Measurements from ENCODE around the gene DOHH.
"Not testable (repeated sequence)": the region's sequence is repeated elsewhere in the genome, so short reads cannot be mapped to it uniquely, and the experiment has no call there.

GRCh38 chr19:3452942-3453214 is 47.6 kb downstream of the DOHH start:
- TF ChIP-seq KLF7 (tag by site-specific recombination; IDR thresholded peaks at IDR 0.05; ENCODE audit: borderline replicate concordance); CTCF (tag by site-specific recombination; IDR thresholded peaks at IDR 0.05); HOXA7 (CRISPR knock-in tag; IDR thresholded peaks at IDR 0.05; ENCODE audit: borderline replicate concordance); ZBTB26 (tag by site-specific recombination; optimal IDR thresholded peaks at IDR 0.05); ZNF274 (IDR thresholded peaks at IDR 0.05; ENCODE audit: low read length); ZNF274 (tag by site-specific recombination; IDR thresholded peaks at IDR 0.05; ENCODE audit: borderline replicate concordance); ZNF530 (tag by site-specific recombination; IDR thresholded peaks at IDR 0.05; ENCODE audit: low read depth); ZNF114 (tag by site-specific recombination; IDR thresholded peaks at IDR 0.05); KLF17 (tag by site-specific recombination; IDR thresholded peaks at IDR 0.05); ZNF513 (tag by site-specific recombination; IDR thresholded peaks at IDR 0.05): not testable (repeated sequence)
- TF ChIP-seq, protein P1, sequence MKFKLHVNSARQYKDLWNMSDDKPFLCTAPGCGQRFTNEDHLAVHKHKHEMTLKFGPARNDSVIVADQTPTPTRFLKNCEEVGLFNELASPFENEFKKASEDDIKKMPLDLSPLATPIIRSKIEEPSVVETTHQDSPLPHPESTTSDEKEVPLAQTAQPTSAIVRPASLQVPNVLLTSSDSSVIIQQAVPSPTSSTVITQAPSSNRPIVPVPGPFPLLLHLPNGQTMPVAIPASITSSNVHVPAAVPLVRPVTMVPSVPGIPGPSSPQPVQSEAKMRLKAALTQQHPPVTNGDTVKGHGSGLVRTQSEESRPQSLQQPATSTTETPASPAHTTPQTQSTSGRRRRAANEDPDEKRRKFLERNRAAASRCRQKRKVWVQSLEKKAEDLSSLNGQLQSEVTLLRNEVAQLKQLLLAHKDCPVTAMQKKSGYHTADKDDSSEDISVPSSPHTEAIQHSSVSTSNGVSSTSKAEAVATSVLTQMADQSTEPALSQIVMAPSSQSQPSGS (tag by site-specific recombination; IDR thresholded peaks at IDR 0.05; ENCODE audit: low read depth) = not testable (repeated sequence)
- TF ChIP-seq, protein P2, sequence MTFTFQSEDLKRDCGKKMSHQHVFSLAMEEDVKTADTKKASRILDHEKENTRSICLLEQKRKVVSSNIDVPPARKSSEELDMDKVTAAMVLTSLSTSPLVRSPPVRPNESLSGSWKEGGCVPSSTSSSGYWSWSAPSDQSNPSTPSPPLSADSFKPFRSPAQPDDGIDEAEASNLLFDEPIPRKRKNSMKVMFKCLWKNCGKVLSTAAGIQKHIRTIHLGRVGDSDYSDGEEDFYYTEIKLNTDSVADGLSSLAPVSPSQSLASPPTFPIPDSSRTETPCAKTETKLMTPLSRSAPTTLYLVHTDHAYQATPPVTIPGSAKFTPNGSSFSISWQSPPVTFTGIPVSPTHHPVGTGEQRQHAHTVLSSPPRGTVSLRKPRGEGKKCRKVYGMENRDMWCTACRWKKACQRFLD (tag by site-specific recombination; IDR thresholded peaks at IDR 0.05) = not testable (repeated sequence)

All from HEK293 (cell line).